ENCODE measurements around the gene ST3GAL5.

The ST3GAL5 gene

GRCh38 chr2:85803704-85804425 lies 84.9 kb downstream of the ST3GAL5 start:
- DNase-seq: no peak

DNA sequence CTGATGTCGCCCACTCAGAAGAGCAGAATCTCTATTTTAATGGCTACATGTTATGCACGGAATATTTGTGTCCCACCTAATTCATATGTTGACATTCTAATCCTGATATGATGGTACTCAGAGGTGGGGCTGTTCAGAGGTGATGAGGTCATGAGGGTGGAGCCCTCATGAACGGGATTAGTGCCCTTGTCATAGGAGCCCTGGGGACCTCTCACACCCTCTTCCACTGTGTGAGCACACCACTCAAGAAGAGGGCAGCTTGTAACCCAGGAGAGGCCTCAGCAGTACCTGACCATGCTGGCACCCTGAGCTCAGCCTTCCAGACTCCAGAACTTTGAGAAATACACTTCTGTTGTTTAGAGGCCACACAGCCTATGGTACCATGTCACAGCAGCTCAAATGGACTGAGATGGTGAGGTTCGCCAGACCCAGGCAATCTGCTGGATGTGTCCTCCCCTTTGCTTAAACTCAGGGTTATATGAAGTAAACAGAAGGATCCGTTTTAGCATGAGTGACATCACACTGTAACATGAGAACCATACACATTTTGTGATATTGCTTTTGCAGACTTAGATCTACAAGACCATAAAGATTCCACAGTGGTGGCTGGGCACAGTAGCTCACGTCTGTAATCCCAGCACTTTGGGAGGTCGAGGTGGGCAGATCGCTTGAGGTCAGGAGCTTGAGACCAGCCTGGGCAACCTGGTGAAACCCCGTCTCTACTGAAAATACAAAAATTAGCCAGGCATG lies 86.3 kb downstream of the ST3GAL5 start:
- DNase-seq: no peak

GRCh38 chr2:85801871-85802270 lies 86.9 kb downstream of the ST3GAL5 start:
- DNase-seq: no peak

GRCh38 chr2:85800586-85800985 lies 88.2 kb downstream of the ST3GAL5 start:
- no peak for DNase-seq

- DNase-seq: no peak
These were observed 89.4 kb downstream of the ST3GAL5 start for GRCh38 chr2:85799215-85799956.

DNA sequence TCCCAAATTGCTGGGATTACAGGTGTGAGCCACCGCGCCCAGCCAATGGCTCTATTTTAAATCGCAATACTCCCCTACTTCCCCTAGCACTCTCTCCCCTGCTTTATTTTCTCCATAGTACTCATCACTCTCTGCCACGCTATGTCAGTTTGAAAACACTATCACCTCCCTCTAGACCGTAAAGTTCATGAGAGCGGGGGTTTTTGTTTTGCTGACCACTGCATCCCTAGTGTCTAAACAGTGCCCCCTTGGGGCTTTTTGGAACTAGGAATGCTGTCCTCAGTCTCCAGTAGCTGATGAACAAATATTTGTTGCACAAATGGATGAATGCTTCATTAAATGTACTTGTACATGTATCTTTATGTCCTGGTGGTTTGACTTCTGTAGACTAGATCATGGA lies 90.9 kb downstream of the ST3GAL5 start:
- peak; percentile 72 for DNase-seq

DNA sequence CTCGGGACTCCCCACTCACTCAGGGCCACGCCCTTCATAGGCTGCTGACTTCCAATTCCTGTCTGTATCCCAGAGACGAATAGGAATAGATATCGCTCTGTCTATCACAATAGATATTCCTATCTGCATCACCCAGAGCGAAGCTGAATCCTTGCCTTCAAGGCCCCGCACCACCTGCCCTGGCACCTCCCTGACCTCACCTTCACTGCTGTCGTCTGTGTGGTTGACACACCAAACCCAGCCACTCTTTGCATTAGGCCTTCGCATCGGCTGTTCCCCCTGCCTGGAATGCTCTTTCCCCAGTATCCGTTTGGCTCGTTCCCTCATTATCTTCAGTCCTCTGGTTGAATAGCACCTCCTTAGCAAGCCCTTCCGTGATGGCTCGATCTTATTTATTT lies 91.5 kb downstream of the ST3GAL5 start:
- DNase-seq: no peak

DNA sequence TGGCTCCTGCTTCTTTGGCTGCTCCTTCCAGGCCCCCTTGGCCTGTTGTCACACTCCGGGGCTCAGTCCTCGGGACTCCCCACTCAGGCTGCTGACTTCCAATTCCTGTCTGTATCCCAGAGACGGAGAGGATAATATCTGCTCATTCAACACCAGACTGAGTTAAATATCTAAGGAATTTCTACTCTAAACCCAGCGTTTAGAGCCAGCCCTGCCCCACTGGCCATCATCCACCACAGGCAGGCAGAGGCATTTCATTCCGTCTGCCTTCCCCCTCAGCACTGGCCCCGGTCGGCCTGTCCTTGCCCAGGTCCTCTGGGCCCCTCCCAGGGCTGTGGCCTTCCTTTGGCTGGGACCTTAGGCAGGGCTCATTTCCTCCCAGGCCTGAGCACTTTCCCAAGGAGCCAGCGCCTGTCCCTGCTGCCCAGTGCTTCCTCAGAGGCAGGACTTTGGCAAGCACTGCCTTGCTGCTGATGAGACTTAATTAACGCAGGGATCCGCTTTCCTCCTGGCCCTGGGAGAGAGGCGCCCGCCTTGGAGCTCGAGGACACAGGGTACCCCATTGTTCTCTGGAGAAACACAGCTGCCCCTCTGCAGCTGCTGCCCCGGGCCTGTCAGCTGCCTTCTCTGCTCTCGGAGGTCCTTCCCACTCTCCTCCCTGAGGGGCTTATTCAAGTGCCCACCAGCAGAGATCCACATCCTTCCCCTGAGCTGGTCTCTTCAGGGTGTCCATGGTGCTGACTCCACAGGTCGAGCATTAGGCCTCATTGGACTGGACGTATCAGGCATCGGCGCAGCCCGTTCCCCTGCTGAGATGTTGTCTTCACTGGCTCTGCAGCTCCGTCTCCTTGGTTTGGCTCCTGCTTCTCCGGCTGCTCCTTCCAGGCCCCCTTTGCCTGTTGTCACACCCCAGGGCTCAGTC lies 92.2 kb downstream of the ST3GAL5 start:
- no peak for DNase-seq

GRCh38 chr2:85796046-85796340 lies 92.8 kb downstream of the ST3GAL5 start:
- no peak for DNase-seq

DNA sequence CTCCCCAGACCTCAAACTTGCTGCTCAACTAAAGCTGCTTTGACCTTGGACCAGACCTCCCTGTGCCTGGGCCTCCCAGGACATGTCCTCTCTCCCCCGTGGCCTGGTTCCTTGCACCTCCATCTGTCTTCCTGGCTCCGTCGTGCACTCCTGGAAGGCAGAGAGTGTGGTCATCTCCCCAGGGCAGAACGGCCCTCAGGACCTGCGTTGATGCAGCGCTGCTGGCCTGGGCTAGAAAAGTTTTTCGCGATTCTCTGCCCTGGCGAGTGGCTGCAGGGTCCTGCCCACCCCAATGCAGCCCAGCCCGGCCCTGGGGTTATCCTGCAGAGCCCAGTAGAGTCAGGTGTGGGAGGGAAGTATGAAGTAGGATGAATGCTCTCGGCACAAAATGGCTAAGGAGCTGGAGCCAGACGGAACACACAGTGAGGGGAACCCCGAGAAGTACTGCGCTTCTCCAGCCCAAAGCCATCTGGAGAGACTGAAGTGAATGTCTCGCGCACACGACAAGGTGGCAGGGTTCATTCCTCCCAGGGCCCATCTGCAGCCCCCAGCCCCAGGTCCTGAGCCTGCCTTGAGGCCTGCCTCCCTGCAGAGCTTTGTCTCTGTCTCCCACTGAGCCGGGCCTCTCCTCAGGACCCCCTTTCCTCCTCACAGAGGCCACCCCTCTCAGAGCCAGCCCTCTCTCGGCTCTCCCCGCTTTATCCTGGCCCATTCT lies 93.3 kb downstream of the ST3GAL5 start:
- no peak for DNase-seq

DNA sequence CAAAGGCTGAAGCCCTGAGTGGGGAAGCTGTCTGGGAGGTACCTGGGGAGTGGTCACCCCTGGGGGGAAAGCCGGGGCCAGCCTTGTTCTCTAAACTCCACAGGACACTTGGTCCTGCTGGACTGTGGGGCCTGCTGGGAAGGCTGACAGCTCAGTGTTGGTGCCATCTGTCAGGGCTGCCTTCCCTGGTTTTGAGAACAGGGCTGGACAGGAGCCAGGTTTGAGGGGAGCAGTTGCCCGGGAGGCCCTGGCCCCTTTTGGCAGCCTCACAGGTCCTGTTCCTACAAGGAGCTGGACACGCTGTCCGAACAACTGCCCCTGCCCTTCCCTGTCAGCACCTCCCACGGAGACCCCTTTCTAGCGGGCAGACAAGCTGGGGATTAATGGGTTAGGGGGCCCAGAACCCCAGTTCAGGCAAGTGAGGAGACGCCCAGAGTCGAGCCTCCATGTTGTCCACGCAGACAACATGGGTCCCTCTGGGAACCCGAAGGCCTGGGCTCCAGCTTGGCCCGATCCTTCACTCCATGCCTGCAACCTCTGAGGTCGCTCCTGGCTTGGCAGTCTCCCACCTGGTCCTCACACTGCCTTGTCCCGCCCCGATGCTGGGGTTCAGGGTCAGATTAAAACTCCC lies 94.2 kb downstream of the ST3GAL5 start:
- peak; percentile 66 for DNase-seq

DNA sequence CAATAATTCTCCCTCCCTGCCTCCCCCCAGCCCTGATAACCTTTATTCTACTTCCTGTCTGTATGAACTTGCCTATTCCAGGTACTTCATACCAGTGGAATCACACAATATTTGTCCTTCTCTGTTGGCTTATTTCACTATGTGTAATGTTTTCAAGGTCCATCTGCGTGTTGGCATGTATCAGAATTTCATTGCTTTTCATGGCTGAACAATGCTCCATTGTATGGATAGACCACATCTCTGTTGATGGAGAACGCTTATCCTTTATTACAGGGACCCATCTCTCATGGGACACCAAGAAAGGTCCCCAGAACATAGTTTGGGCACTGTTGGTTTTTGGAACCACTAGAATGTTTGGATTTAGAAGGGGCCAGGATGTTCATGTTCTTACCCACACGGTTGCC lies 94.8 kb downstream of the ST3GAL5 start:
- no peak for DNase-seq

GRCh38 chr2:85793584-85793983 lies 95.2 kb downstream of the ST3GAL5 start:
- peak; percentile 59 for DNase-seq

- peak; percentile 85 for DNase-seq
These were observed 95.9 kb downstream of the ST3GAL5 start for GRCh38 chr2:85792783-85793441.

DNA sequence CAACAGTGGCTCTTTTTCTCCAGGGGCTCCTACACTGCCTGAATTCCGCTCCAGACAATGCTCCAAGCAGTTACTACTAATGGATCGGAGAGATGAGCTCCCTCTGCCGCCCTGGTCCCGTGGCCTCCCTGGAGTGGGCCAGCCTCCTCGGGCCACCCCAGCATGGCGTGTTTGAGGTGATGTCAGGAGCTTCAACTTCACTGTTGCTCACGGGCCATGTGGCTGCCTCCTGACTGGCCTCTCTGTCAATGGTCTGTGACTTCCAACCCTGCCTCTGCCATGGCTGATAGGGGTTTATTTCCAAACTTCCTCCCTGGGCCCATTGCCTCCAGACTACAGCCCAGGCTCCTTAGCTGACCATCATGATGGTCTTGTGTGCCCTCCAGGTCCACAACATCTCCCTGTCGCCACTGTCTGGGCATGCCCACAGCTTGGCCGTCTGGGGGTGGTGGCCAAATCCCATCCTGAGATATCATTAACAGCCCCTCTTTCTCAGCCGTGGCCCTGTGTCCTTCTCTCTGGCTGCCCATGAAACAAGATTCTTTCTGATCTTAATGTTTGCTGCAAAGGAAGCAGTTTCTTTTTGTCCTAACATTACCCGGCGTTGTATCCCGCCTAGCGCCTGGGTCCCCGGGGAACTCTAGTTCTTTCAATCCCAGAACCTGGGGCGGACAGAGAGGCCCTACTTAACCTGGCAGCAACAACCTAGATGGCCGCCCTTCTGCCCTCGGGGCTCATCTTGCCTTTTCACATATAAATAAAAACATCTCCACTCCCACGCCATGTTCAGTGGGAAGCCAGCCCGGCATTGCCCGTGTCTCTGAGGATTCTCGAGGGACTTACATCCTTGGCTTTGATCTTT lies 96.9 kb downstream of the ST3GAL5 start:
- no peak for DNase-seq

DNA sequence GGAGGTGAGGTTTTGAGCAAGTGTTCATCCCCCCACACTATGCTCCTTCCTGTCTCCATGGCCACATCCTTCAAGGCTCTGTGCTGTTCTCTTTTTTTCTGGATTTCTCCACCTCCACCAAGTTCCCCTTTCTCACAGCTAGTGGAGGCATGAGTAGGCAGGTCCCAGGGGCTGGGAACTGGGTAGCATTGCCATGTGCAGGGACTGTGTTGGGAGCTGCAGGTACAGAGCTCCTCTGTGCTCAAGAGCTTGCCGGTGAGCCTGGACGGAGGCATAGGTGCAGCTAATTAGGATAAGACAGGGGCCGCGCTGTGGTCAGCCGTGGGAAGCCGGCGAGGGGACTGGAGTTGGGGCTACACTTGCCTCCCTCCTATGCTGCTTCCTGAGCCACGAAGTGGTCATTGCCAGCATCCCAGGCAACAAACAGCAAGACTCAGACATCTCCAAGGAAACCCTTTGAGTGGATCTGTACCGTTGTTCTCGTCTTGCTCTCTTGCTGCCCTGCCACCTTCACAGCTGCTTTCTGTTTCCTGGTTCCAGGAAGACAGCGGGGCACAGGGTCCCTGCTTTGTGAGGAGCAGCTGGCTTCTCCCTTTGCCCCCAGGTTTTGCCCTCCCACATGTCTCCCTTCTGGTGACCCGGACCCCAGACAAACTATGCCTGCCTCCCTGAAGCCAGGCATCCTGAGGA lies 98.1 kb downstream of the ST3GAL5 start:
- no peak for DNase-seq

- DNase-seq: no peak
These were observed 98.8 kb downstream of the ST3GAL5 start for GRCh38 chr2:85790032-85790431.

GRCh38 chr2:85789271-85789670 lies 99.5 kb downstream of the ST3GAL5 start:
- no peak for DNase-seq

- DNase-seq: no peak
These were observed 100.2 kb downstream of the ST3GAL5 start for GRCh38 chr2:85788603-85789002.

- no peak for DNase-seq
These were observed 100.8 kb downstream of the ST3GAL5 start for GRCh38 chr2:85787981-85788340.

Measured in NCI-H82 (cell line).